Coronary artery (tissue), 2 donors: ENCODE data around the gene DDX49.
"Not testable (repeated sequence)": the region's sequence is repeated elsewhere in the genome, so short reads cannot be mapped to it uniquely, and the experiment has no call there.

Experiments used
- DNase-seq: peaks from one replicate; pipeline ENCODE4 v3.0.0-alpha.2; 2017; ENCODE audit warnings: low spot score
- H3K27ac ChIP-seq, 2 donors: fragments of 200-600 bp; sonication (generic); one replicate each; pipeline ENCODE4 v1.5.1; 2016 to 2019
- H3K4me3 ChIP-seq: fragments of 200-600 bp; sonication (generic); 2 replicates; pipeline ENCODE4 v1.5.1; 2016; ENCODE audit warnings: mild to moderate bottlenecking, moderate library complexity
- TF ChIP-seq, protein P1 (sequence below): fragments of 200-600 bp; sonication (generic); IDR thresholded peaks from one replicate; pipeline ENCODE4 v1.5.1; 2019; ENCODE audit warnings: antibody characterized with exemption

The DDX49 gene

DNA sequence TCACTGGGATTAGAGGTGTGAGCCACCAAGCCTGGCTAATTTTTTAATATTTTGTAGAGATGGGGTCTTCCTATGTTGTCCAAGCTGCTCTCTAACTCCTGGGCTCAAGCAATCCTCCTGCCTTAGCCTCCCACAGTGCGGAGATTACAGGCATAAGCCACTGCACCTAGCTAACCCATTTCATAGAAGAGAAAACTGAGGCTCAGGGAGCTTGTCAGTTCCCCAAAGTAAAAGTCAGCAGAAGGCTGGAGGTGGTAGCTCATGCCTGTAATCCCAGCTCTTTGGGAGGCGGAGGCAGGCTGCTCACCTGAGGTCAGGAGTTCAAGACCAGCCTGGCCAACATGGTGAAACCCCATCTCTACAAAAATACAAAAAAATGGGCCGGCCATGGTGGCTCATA, 30.3 kb downstream of the DDX49 start:
- TF ChIP-seq, protein P1, sequence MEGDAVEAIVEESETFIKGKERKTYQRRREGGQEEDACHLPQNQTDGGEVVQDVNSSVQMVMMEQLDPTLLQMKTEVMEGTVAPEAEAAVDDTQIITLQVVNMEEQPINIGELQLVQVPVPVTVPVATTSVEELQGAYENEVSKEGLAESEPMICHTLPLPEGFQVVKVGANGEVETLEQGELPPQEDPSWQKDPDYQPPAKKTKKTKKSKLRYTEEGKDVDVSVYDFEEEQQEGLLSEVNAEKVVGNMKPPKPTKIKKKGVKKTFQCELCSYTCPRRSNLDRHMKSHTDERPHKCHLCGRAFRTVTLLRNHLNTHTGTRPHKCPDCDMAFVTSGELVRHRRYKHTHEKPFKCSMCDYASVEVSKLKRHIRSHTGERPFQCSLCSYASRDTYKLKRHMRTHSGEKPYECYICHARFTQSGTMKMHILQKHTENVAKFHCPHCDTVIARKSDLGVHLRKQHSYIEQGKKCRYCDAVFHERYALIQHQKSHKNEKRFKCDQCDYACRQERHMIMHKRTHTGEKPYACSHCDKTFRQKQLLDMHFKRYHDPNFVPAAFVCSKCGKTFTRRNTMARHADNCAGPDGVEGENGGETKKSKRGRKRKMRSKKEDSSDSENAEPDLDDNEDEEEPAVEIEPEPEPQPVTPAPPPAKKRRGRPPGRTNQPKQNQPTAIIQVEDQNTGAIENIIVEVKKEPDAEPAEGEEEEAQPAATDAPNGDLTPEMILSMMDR: no peak
- H3K27ac ChIP-seq: no peak overlapping the region
- H3K4me3 ChIP-seq: no peak overlapping the region
- no peak for DNase-seq

DNA sequence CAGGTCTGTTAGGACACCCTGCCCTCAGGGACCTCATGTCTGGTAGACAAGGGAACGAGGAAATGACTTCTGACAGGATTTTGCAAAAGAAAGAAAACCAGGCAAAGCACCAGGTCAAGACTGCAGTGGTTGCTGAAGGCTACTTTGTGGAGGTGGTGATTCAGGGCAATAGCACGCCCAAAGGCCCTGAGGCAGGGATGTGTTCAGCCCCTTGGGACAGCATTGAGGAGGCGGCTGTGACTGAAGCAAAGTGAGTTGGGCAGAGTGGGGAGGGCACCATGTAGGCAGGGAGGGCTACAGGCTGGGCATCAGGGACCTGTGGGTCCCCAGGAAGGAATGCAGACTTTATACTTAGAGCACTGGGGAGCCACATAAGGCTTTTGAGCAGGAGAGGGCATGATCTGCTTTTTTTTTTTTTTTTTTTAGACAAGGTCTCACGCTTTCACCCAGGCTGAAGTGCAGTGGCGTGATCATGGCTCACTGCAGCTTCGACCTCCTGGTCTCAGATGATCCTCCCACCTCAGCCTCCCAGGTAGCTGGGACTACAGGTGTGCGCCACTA, 32.3 kb downstream of the DDX49 start:
- H3K4me3 ChIP-seq: no peak overlapping the region
- no peak for DNase-seq
- no peak overlapping the region for H3K27ac ChIP-seq
- TF ChIP-seq, protein P1: no peak

DNA sequence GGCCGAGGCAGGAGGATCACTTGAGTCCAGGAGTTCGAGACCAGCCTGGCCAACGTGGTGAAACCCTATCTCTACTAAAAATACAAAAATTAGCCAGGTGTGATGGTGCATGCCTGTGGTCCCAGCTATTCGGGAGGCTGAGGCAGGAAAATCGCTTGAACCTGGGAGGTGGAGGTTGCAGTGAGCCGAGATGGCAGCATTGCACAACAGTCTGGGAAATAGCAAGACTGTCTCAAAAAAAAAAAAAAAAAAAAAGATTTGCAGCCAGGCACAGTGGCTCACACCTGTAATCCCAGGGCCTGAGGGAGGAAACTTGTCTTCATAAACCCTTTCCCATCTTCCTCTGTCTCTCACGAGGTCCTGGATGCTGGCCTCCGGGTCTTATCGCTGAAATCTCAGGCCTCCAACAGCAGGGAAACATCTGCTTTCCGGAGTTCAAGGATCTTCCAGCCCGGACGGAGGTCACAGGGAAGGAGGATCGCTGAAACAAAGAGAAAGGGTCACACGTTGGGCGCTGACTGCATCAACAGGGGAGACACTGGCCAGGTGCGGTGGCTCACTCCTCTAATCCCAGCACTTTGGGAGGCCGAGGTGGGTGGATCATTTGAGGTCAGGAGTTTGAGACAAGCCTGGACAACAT, 33.0 kb downstream of the DDX49 start:
- not testable (repeated sequence) for DNase-seq, H3K4me3 ChIP-seq, H3K27ac ChIP-seq

DNA sequence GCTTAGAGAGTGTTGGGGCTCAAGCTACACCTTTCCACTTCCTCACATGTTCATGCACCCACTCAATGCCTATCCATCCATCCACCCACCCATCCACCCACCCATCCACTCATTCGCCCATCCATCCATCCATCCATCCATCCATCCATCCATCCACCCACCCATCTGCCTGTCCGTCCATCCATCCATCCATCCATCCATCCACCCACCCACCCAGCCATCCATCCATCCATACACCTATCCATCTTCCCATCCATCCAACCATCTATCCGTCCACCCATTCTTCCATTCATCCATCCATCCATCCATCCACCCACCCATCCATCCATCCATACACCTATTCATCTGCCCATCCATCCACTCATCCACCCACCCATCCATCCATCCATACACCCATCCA, 34.6 kb downstream of the DDX49 start:
- DNase-seq: no peak
- Histone ChIP-seq H3K4me3 (no peak overlapping the region), H3K27ac (no peak overlapping the region)
- TF ChIP-seq, protein P1: no peak

DNA sequence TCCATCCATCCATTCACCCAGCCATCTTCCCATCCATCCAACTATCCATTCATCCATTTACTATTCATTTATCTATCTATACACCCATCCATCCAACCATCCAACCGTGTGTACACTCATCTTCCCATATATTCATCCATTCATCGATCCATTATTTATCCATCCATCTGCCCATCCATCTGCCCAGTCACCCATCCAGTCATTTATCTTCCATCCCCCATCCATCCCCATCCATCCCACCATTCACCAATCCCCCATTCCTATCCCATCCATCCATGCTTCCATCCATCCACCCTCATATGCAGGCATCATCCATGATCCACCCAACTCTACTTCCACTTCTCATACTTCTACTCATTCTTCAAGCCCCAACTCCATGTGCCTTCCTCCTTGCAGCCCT, 35.5 kb downstream of the DDX49 start:
- DNase-seq: no peak
- H3K27ac ChIP-seq: no peak overlapping the region
- H3K4me3 ChIP-seq: no peak overlapping the region
- TF ChIP-seq, protein P1: no peak

DNA sequence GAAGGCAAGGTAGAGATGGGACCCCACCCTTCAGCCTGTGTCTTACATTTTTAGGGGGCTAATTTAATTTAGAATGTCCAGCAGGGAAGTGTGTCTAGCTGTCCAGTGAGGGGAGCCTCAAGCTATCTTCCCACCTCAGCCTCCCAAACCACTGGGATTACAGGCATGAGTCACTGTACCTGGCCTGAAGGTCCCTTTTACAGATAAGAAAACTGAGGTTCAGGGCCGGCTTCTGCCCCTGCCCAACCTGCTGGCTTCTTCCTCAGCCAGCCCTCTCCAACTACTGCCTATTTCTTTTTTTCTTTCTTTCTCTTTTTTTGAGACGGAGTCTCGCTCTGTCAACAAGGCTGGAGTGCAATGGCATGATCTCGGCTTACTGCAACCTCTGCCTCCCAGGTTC, 40.9 kb downstream of the DDX49 start:
- Histone ChIP-seq H3K27ac (no peak overlapping the region), H3K4me3 (no peak overlapping the region)
- DNase-seq: no peak
- TF ChIP-seq, protein P1: no peak

DNA sequence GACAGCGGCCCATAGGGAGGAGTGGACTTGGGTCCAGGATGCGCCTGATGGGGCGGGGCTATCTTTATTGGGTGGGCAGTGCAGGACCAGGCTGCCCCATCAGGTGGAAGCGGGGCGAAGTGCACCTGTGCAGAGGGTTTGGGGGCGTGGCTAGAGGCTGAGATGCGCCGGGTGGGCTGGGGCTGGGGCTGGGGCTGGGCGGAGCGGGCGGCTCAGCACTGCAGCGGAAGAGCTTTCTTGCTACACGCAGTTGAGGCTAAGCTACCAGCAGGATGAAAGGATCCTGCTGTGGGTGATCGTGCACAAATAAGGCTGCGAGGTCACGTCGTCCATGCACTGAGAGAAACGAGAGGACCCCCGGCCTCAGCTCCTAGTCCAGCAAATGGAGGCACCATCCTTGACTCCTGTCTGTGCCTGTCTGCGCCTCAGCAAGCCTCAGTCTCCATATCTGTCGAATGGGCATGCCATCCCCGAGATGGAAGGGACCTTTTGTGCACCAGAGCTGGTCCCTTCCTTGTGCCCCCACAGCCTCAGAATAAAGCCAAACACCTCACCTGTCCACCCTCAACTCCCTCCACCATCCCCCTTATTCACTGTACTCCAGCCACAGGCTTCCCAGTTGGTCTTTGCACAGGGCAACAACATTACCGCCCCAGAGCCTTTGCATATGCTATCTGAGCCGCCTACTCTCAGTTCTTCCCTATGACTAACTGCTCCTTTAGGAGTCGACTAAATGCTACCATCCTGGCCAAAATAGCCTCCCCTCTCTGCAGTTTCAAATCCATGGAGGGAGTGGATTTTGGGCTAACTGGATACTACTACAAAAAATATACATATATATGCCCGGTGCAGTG, 42.5 kb downstream of the DDX49 start:
- TF ChIP-seq, protein P1: no peak
- Histone ChIP-seq H3K4me3 (no peak overlapping the region), H3K27ac (no peak overlapping the region)
- no peak for DNase-seq
